IMR-90 (cell line): ENCODE data around the gene ADAM12. TPM values are rescaled to one million over a fixed set of nuclear protein-coding genes. Genes with fewer than 3 reads are reported as not detected.

Experiments used
- ATAC-seq: fragments of 200-7000 bp; cut with Tn5 transposase; 2 replicates; pipeline ENCODE4 v1.9.1; 2020; ENCODE audit warnings: low read depth, mild to moderate bottlenecking, moderate library complexity
- BruUV-seq: library from RNA; stranded (reverse); fragments of 400-500 nt; replicated peaks from 2 replicates; lab custom pipeline; 2021; lab: Mats Ljungman, UMichigan
- CTCF ChIA-PET: fragments of 300-600 bp; formaldehyde crosslinking; extraction: SDS; loops from one replicate; lab custom pipeline; 2021; ENCODE audit warnings: antibody characterized with exemption; lab: Yijun Ruan, JAX
- POLR2A ChIA-PET: fragments of 300-600 bp; sonication (Branson Sonifier 250); formaldehyde crosslinking; loops from one replicate; lab custom pipeline; 2022; ENCODE audit warnings: antibody characterized with exemption; ENCODE audit not compliant: unreplicated experiment; lab: Charles Lee
- DNase-seq: peaks from one replicate; pipeline ENCODE4 v3.0.0; 2013
- H2AFZ ChIP-seq: replicated peaks from 2 replicates; pipeline ENCODE3; 2013; ENCODE audit warnings: low read length, mild to moderate bottlenecking; ENCODE audit not compliant: poor library complexity
- H2AK5ac ChIP-seq: 2 replicates; pipeline ENCODE4 v1.6.1; 2013; ENCODE audit warnings: low read depth, low read length, inconsistent platforms
- H2AK9ac ChIP-seq: replicated peaks from 2 replicates; pipeline ENCODE3; 2013; ENCODE audit warnings: mild to moderate bottlenecking, low read depth, low read length, moderate library complexity; ENCODE audit not compliant: poor library complexity
- H2BK120ac ChIP-seq: 2 replicates; pipeline ENCODE4 v1.6.1; 2013; ENCODE audit warnings: low read depth, low read length, inconsistent platforms
- H2BK15ac ChIP-seq: 3 replicates; pipeline ENCODE4 v1.6.1; 2013; ENCODE audit warnings: low read depth, low read length, inconsistent platforms
- H2BK20ac ChIP-seq: 2 replicates; pipeline ENCODE4 v1.6.1; 2013; ENCODE audit warnings: low read depth, mild to moderate bottlenecking, inconsistent platforms, low read length, moderate library complexity
- H2BK5ac ChIP-seq: 2 replicates; pipeline ENCODE4 v1.6.1; 2013; ENCODE audit warnings: mild to moderate bottlenecking, low read depth, low read length, inconsistent platforms; ENCODE audit not compliant: poor library complexity, severe bottlenecking
- H3K14ac ChIP-seq: replicated peaks from 2 replicates; pipeline ENCODE4 v1.6.1; 2013; ENCODE audit warnings: low read depth, low read length, inconsistent platforms
- H3K18ac ChIP-seq: 2 replicates; pipeline ENCODE4 v1.6.1; 2013; ENCODE audit warnings: low read depth, low read length, control low read depth
- H3K23ac ChIP-seq: 2 replicates; pipeline ENCODE4 v1.6.1; 2013; ENCODE audit warnings: low read depth, low read length, inconsistent platforms
- H3K27ac ChIP-seq: 2 replicates; pipeline ENCODE4 v1.5.1; 2013; ENCODE audit warnings: mild to moderate bottlenecking, control low read depth, low read length; ENCODE audit not compliant: insufficient read depth
- H3K27me3 ChIP-seq: 2 replicates; pipeline ENCODE4 v1.6.1; 2013; ENCODE audit warnings: low read length; ENCODE audit not compliant: control insufficient read depth, insufficient read depth
- H3K36me3 ChIP-seq: 2 replicates; pipeline ENCODE4 v1.6.1; 2013; ENCODE audit warnings: low read length, mixed read lengths; ENCODE audit not compliant: control insufficient read depth, insufficient read depth
- H3K4ac ChIP-seq: 2 replicates; pipeline ENCODE4 v1.6.1; 2013; ENCODE audit warnings: low read depth, low read length, inconsistent platforms
- H3K4me1 ChIP-seq: 2 replicates; pipeline ENCODE4 v1.6.1; 2013; ENCODE audit warnings: low read length, mixed read lengths; ENCODE audit not compliant: control insufficient read depth, insufficient read depth
- H3K4me2 ChIP-seq: 2 replicates; pipeline ENCODE4 v1.6.1; 2013; ENCODE audit warnings: low read depth, mild to moderate bottlenecking, control low read depth, low read length, moderate library complexity
- H3K4me3 ChIP-seq: 2 replicates; pipeline ENCODE4 v1.5.1; 2013; ENCODE audit warnings: low read depth, mild to moderate bottlenecking, control low read depth, low read length, moderate library complexity; ENCODE audit not compliant: insufficient read depth
- H3K56ac ChIP-seq: 2 replicates; pipeline ENCODE4 v1.6.1; 2013; ENCODE audit warnings: low read length, inconsistent platforms; ENCODE audit not compliant: insufficient read depth; ENCODE audit errors: extremely low read depth
- H3K79me1 ChIP-seq, 2 experiments: 2 replicates each; pipeline ENCODE4 v1.6.1; 2013; ENCODE audit warnings: low read length in 2 of 2, inconsistent platforms in 1 of 2, low read depth in 1 of 2
- H3K9ac ChIP-seq: 2 replicates; pipeline ENCODE4 v1.6.1; 2013; ENCODE audit warnings: low read depth, low read length, control low read depth
- H3K9me1 ChIP-seq: 2 replicates; pipeline ENCODE4 v1.6.1; 2013; ENCODE audit warnings: low read length, inconsistent platforms; ENCODE audit not compliant: insufficient read depth
- H3K9me3 ChIP-seq: 2 replicates; pipeline ENCODE4 v1.6.1; 2013; ENCODE audit warnings: low read length; ENCODE audit not compliant: control insufficient read depth, insufficient read depth
- H4K20me1 ChIP-seq: 2 replicates; pipeline ENCODE4 v1.6.1; 2013; ENCODE audit warnings: low read length, inconsistent platforms; ENCODE audit not compliant: insufficient read depth
- H4K5ac ChIP-seq: 2 replicates; pipeline ENCODE4 v1.6.1; 2013; ENCODE audit warnings: mild to moderate bottlenecking, low read depth, low read length, control low read depth
- H4K8ac ChIP-seq, 2 experiments: 2 replicates each; pipeline ENCODE4 v1.6.1; 2013; ENCODE audit warnings: low read depth in 2 of 2, low read length in 2 of 2, control low read depth in 1 of 2, inconsistent platforms in 1 of 2
- H4K91ac ChIP-seq: 2 replicates; pipeline ENCODE4 v1.6.1; 2013; ENCODE audit warnings: low read depth, low read length, inconsistent platforms; ENCODE audit not compliant: insufficient read depth
- BHLHE40 ChIP-seq: fragments of 150-350 bp; IDR thresholded peaks from 2 replicates; pipeline ENCODE4 v1.6.1; 2016; ENCODE audit warnings: mild to moderate bottlenecking, low read depth, low read length
- CEBPB ChIP-seq: IDR thresholded peaks from 2 replicates; pipeline ENCODE4 v1.6.1; 2012; ENCODE audit warnings: low read depth, low read length, improper control_type of control experiment
- ELK1 ChIP-seq: fragments of 150-350 bp; IDR thresholded peaks from 2 replicates; pipeline ENCODE4 v1.6.1; 2016; ENCODE audit warnings: low read depth, mild to moderate bottlenecking, low read length, moderate library complexity, borderline replicate concordance
- FOS ChIP-seq: fragments of 150-350 bp; IDR thresholded peaks from 2 replicates; pipeline ENCODE4 v1.6.1; 2016; ENCODE audit warnings: low read depth, low read length
- MAFK ChIP-seq: IDR thresholded peaks from 2 replicates; pipeline ENCODE4 v1.6.1; 2012; ENCODE audit warnings: low read depth, low read length, improper control_type of control experiment
- MAZ ChIP-seq: IDR thresholded peaks from 2 replicates; pipeline ENCODE4 v1.6.1; 2012; ENCODE audit warnings: low read depth, mild to moderate bottlenecking, low read length, improper control_type of control experiment, moderate library complexity, borderline replicate concordance
- MXI1 ChIP-seq: IDR thresholded peaks from 2 replicates; pipeline ENCODE4 v1.6.1; 2012; ENCODE audit warnings: low read depth, mild to moderate bottlenecking, low read length, moderate library complexity, borderline replicate concordance
- NFE2L2 ChIP-seq: fragments of 150-350 bp; IDR thresholded peaks from 2 replicates; pipeline ENCODE4 v1.6.1; 2016; ENCODE audit warnings: low read depth, mild to moderate bottlenecking, low read length
- POLR2A ChIP-seq: IDR thresholded peaks from 2 replicates; pipeline ENCODE4 v1.6.1; 2012; ENCODE audit warnings: mild to moderate bottlenecking, low read depth, low read length
- RAD21 ChIP-seq: IDR thresholded peaks from 2 replicates; pipeline ENCODE4 v1.6.1; 2012; ENCODE audit warnings: low read length, improper control_type of control experiment
- SMC3 ChIP-seq: fragments of 150-350 bp; IDR thresholded peaks from 2 replicates; pipeline ENCODE4 v1.6.1; 2016; ENCODE audit warnings: low read depth, mild to moderate bottlenecking, antibody characterized with exemption, low read length, moderate library complexity
- WGBS, 2 experiments: methylation state at CpG; one replicate each; pipeline versions ENCODE4 v1.1.5 to v1.1.7; 2013; ENCODE audit warnings: missing lambda C conversion rate in 2 of 2; ENCODE audit not compliant: insufficient read length in 1 of 2; ENCODE audit errors: extremely low coverage in 2 of 2; 5-methylcytosine and 5-hydroxymethylcytosine counted together
- dilution Hi-C: fragments of 300-500 bp; cut with HindIII; formaldehyde crosslinking; loops from one replicate; pipeline ENCODE4 v1.14.3; 2018; ENCODE audit warnings: low sequenced_read_pairs; ENCODE audit not compliant: unreplicated experiment
- in situ Hi-C: fragments of 300-500 bp; cut with MboI; formaldehyde crosslinking; loops from 3 replicates; pipeline ENCODE4 v1.14.3; 2019; ENCODE audit warnings: low sequenced_read_pairs, inconsistent platforms, mixed read lengths
- intact Hi-C: fragments of 100-400 bp; cut with micrococcal nuclease; formaldehyde crosslinking; loops from 2 replicates; pipeline ENCODE4 v1.10.0; 2022
- polyA plus RNA-seq, 3 experiments: library from polyadenylated mRNA; depleted of rRNA; stranded (reverse); fragments of >200 nt; gene quantifications; 2 replicates each; pipeline ENCODE4 v1.2.3, GENCODE V29; 2012; ENCODE audit warnings: low replicate concordance in 1 of 3
- total RNA-seq: library from RNA; depleted of rRNA; stranded (reverse); fragments of >200 nt; gene quantifications from 2 replicates; pipeline ENCODE4 v1.2.3, GENCODE V29; 2012

Gene ADAM12
- total and polyA plus RNA-seq, 2 of the 4 experiments (the other 2 are of a cell fraction): 9.6 to 10.2 TPM

GRCh38 chr10:126251778-126252407 lies 136.4 kb downstream of the ADAM12 start:
- Histone ChIP-seq H3K36me3 (no peaks in the 10 kb centered on the region), H3K27ac (no peak overlapping the region), H2AK9ac (no peak overlapping the region), H3K4ac (peak overlapping the region; percentile 79), H3K9ac (no peak overlapping the region), H3K4me2 (no peak overlapping the region), H3K4me3 (no peak overlapping the region), H3K9me3 (no peaks in the 10 kb centered on the region), H4K91ac (peak overlapping the region; percentile 62; the same call in 1 of the 2 replicates), H3K18ac (no peak overlapping the region), H4K5ac (no peak overlapping the region), H2AK5ac (peak overlapping the region; percentile 78), H2BK120ac (peak overlapping the region; percentile 77; the same call in 1 of the 2 replicates), H2BK20ac (peak overlapping the region; percentile 82; the same call in 1 of the 2 replicates), H3K56ac (no peak overlapping the region), H4K20me1 (peaks cover 11% of the 10 kb centered on the region; the same call in 1 of the 2 replicates), H3K9me1 (peaks cover 26% of the 10 kb centered on the region), H3K14ac (no peak overlapping the region), H3K79me1 (no peaks in the 10 kb centered on the region), H4K8ac (no peak overlapping the region), H3K4me1 (peaks cover 21% of the 10 kb centered on the region), H3K27me3 (no peaks in the 10 kb centered on the region), H2BK15ac (0 out of 3 replicates have a peak overlapping the region, but pooled peaks have one; percentile 23), H2AFZ (no peak overlapping the region), H3K23ac (no peak overlapping the region), H2BK5ac (peak overlapping the region; percentile 39)
- in situ Hi-C loops (no loop called here), dilution Hi-C loops (no loop called here), intact Hi-C loops (loop anchor here (5.0 kb wide), 1 partner anchor 135 kb away; the partner anchor contains the start of gene ADAM12)
- no TSS peak for BruUV-seq
- no peak for ATAC-seq
- ChIA-PET CTCF (interaction anchor here (0.6 kb wide), 1 partner anchor 315 kb away, joined by 5 read pairs; no protein-coding TSS in a partner anchor), POLR2A (no interaction called here)
- 100% methylated on average over 1 of the region's 1 CpG; no CpG with 5 or more reads in 1 of the 2 experiments for WGBS, 2 experiments
- no peak for DNase-seq
- TF ChIP-seq POLR2A (no peak), MAZ (no peak), NFE2L2 (no peak), ELK1 (no peak), SMC3 (no peak), MAFK (no peak), BHLHE40 (no peak), RAD21 (no peak), CEBPB (no peak), FOS (no peak), MXI1 (no peak)
